HCT116 (cell line): Measurements from ENCODE around the gene BCL2L13. TPM values are rescaled to one million over a fixed set of nuclear protein-coding genes. Genes with fewer than 3 reads are reported as not detected.

Experiments used
- ATAC-seq: fragments of 200-7000 bp; cut with Tn5 transposase; 2 replicates; pipeline ENCODE4 v1.9.1; 2020; ENCODE audit warnings: mild to moderate bottlenecking, moderate library complexity
- BruUV-seq: library from RNA; stranded (reverse); fragments of 400-500 nt; replicated peaks from 2 replicates; lab custom pipeline; 2021; lab: Mats Ljungman, UMichigan
- CTCF ChIA-PET: fragments of 300-600 bp; sonication (Branson Sonifier 250); formaldehyde crosslinking; loops from one replicate; lab custom pipeline; 2021; ENCODE audit warnings: antibody characterized with exemption; lab: Charles Lee
- POLR2A ChIA-PET: fragments of 300-600, 350-600 bp; sonication (Branson Sonifier 250); formaldehyde crosslinking; loops from one replicate; lab custom pipeline; 2021; ENCODE audit warnings: antibody characterized with exemption; lab: Charles Lee
- RAD21 ChIA-PET, 2 experiments: fragments of 300-600 bp; sonication (Branson Sonifier 250); formaldehyde crosslinking; loops; one replicate each; lab custom pipeline; 2023; ENCODE audit warnings: low total read pairs in 2 of 2; ENCODE audit not compliant: uncharacterized antibody in 2 of 2, unreplicated experiment in 2 of 2, low non-redundant PET in 1 of 2; lab: Charles Lee
- DNase-seq: peaks from one replicate; pipeline ENCODE4 v3.0.0-alpha.2; 2010; ENCODE audit warnings: low read depth, low spot score
- H2AFZ ChIP-seq: fragments of 200-600 bp; shearing (Covaris generic), sonication (generic); 2 replicates; pipeline ENCODE4 v1.6.1; 2017; ENCODE audit warnings: low read depth, mixed run types, mixed read lengths, antibody characterized with exemption, low read length; ENCODE audit not compliant: poor library complexity, severe bottlenecking
- H3K27ac ChIP-seq: 2 replicates; pipeline ENCODE4 v1.5.1; 2012; ENCODE audit warnings: low read depth, low read length
- H3K27me3 ChIP-seq: fragments of 200-600 bp; sonication (generic); 2 replicates; pipeline ENCODE4 v1.6.1; 2016; ENCODE audit warnings: mixed run types, low read length, mixed read lengths; ENCODE audit not compliant: insufficient read depth
- H3K36me3 ChIP-seq, 2 experiments: fragments of 200-500 bp in 1 of 2; fragments of 200-600 bp in 1 of 2; sonication (Bioruptor generic) in 1 of 2; sonication (generic) in 1 of 2; 2 replicates each; pipeline versions ENCODE4 v1.5.1 to v1.6.1; 2014 to 2016; ENCODE audit warnings: low read length in 2 of 2, inconsistent platforms in 1 of 2, mixed read lengths in 1 of 2, mixed run types in 1 of 2; ENCODE audit not compliant: insufficient read depth in 2 of 2, control insufficient read depth in 1 of 2
- H3K4me1 ChIP-seq, 2 experiments: fragments of 200-600 bp in 1 of 2; sonication (generic) in 1 of 2; 2 replicates each; pipeline versions ENCODE4 v1.5.1 to v1.6.1; 2012 to 2017; ENCODE audit warnings: low read length in 2 of 2, inconsistent platforms in 1 of 2, mild to moderate bottlenecking in 1 of 2, mixed read lengths in 1 of 2, mixed run types in 1 of 2, moderate library complexity in 1 of 2; ENCODE audit not compliant: insufficient read depth in 2 of 2, control insufficient read depth in 1 of 2
- H3K4me2 ChIP-seq: fragments of 200-600 bp; sonication (generic); 2 replicates; pipeline ENCODE4 v1.6.1; 2017; ENCODE audit warnings: mixed run types, low read length, mixed read lengths
- H3K4me3 ChIP-seq, 2 experiments: fragments of 200-600 bp in 1 of 2; sonication (generic) in 1 of 2; replicated peaks in 1 of 2; 2 replicates each; pipeline ENCODE4 v1.5.1; 2011 to 2016; ENCODE audit warnings: low read length in 2 of 2, control low read depth in 1 of 2, low read depth in 1 of 2, mild to moderate bottlenecking in 1 of 2, mixed read lengths in 1 of 2, mixed run types in 1 of 2
- H3K79me2 ChIP-seq: fragments of 200-600 bp; sonication (generic); 2 replicates; pipeline ENCODE4 v1.6.1; 2017; ENCODE audit warnings: mild to moderate bottlenecking, mixed run types, low read length, moderate library complexity, mixed read lengths; ENCODE audit not compliant: insufficient read depth
- H3K9ac ChIP-seq: fragments of 200-600 bp; sonication (generic); 2 replicates; pipeline ENCODE4 v1.6.1; 2016; ENCODE audit warnings: low read length, mixed read lengths
- H3K9me2 ChIP-seq: fragments of 200-600 bp; sonication (generic), shearing (Covaris generic); 2 replicates; pipeline ENCODE4 v1.6.1; 2017; ENCODE audit warnings: mixed run types, mild to moderate bottlenecking, moderate library complexity; ENCODE audit not compliant: insufficient read depth
- H3K9me3 ChIP-seq, 2 experiments: fragments of 200-500 bp in 1 of 2; fragments of 200-600 bp in 1 of 2; sonication (Bioruptor generic) in 1 of 2; sonication (generic) in 1 of 2; 2 replicates each; pipeline ENCODE4 v1.6.1; 2014 to 2017; ENCODE audit warnings: low read length in 2 of 2, mixed read lengths in 2 of 2, inconsistent platforms in 1 of 2, low read depth in 1 of 2, mild to moderate bottlenecking in 1 of 2, mixed run types in 1 of 2, moderate library complexity in 1 of 2; ENCODE audit not compliant: control insufficient read depth in 1 of 2, insufficient read depth in 1 of 2
- H4K20me1 ChIP-seq: fragments of 200-600 bp; sonication (generic), shearing (Covaris generic); 2 replicates; pipeline ENCODE4 v1.6.1; 2017; ENCODE audit warnings: mixed run types, mild to moderate bottlenecking, moderate library complexity; ENCODE audit not compliant: insufficient read depth
- CBX3 ChIP-seq: IDR thresholded peaks from 2 replicates; pipeline ENCODE4 v1.6.1; 2012; ENCODE audit warnings: low read depth
- EZH2 ChIP-seq: fragments of 200-600 bp; sonication (generic); IDR thresholded peaks from 2 replicates; pipeline ENCODE4 v1.6.1; 2017; ENCODE audit warnings: antibody characterized with exemption, mixed run types
- POLR2AphosphoS5 ChIP-seq: IDR thresholded peaks from 2 replicates; pipeline ENCODE4 v1.6.1; 2011; ENCODE audit warnings: mild to moderate bottlenecking, low read depth, low read length, moderate library complexity
- RAD21 ChIP-seq: IDR thresholded peaks from 2 replicates; pipeline ENCODE4 v1.6.1; 2012; ENCODE audit warnings: low read depth, mild to moderate bottlenecking
- YY1 ChIP-seq: IDR thresholded peaks from 2 replicates; pipeline ENCODE4 v1.6.1; 2011; ENCODE audit warnings: low read length, low read depth, moderate library complexity, mild to moderate bottlenecking; ENCODE audit not compliant: insufficient replicate concordance; ENCODE audit errors: extremely low read depth
- intact Hi-C: fragments of 100-400 bp; cut with micrococcal nuclease; formaldehyde crosslinking; loops from 2 replicates; pipeline ENCODE4 v1.10.0; 2022
- total RNA-seq: library from RNA; stranded (reverse); gene quantifications from one replicate; pipeline ENCODE4 v1.2.1, GENCODE V29; 2021; ENCODE audit not compliant: unreplicated experiment
- TF ChIP-seq, protein P1 (sequence below), 3 experiments: fragments of 200-600 bp in 1 of 3; sonication (generic) in 1 of 3; IDR thresholded peaks in 2 of 3; conservative IDR thresholded peaks in 1 of 3; 2 replicates each; pipeline ENCODE4 v1.5.1; 2012 to 2017; ENCODE audit warnings: low read depth in 2 of 3, low read length in 2 of 3, antibody characterized with exemption in 1 of 3, borderline replicate concordance in 1 of 3, control low read depth in 1 of 3, mild to moderate bottlenecking in 1 of 3, mixed read lengths in 1 of 3, mixed run types in 1 of 3, moderate library complexity in 1 of 3; ENCODE audit not compliant: insufficient read depth in 1 of 3

BCL2L13 gene
- total RNA-seq, 1 experiment from 2014 or later: 38.6 TPM

DNA sequence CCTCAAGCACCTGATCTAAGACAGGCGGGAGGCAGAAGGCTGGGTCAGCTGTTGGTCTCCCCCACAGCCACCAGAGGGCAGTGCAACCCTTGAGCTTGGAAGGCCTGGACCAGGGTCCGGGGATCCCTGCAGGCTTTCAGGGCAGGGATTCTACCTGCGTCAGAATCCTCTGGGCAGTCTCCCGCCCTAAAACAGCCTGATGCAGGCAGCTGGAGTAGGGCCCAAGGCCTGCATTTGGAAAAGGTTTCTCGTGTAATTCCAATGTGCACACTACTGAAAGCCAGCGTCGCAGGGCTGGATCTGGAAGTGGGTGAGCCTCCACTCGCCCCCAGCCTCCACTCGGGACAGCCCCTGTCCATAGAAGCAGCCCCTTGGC, 104.0 kb downstream of the BCL2L13 start:
- no peaks in the 10 kb centered on the region for H3K9me2 ChIP-seq
- no peaks in the 10 kb centered on the region for H3K79me2 ChIP-seq
- H3K27ac ChIP-seq: no peak overlapping the region
- BruUV-seq: no TSS peak
- peaks cover 0 to 4% of the 10 kb centered on the region in 2 experiments; a peak in 1 of 4 replicates for H3K36me3 ChIP-seq
- ChIA-PET CTCF (interaction anchor here (0.6 to 6.2 kb wide), 12 partner anchors 8 to 407 kb away, joined by 3 to 87 read pairs (median 6); partner anchors contain the start of genes PEX26 and USP18), RAD21 (interaction anchor here (0.6 to 2.4 kb wide), 10 partner anchors 32 to 334 kb away, joined by 3 to 7 read pairs (median 4); no protein-coding TSS in a partner anchor), POLR2A (interaction anchor here (0.5 to 1.3 kb wide), 5 partner anchors 17 to 409 kb away, joined by 3 to 6 read pairs (median 3); no protein-coding TSS in a partner anchor)
- H2AFZ ChIP-seq: no peak overlapping the region
- ATAC-seq (peak; percentile 96), DNase-seq (peak; percentile 59)
- H4K20me1 ChIP-seq: no peaks in the 10 kb centered on the region
- intact Hi-C loops: loop anchor here (1.0 to 2.0 kb wide), 3 partner anchors 43 to 334 kb away; partner anchors contain the start of gene PEX26
- H3K4me1 ChIP-seq: no peaks in the 10 kb centered on the region
- no peak overlapping the region for H3K4me3 ChIP-seq
- H3K9me3 ChIP-seq: no peaks in the 10 kb centered on the region
- TF ChIP-seq POLR2AphosphoS5: no peak
- TF ChIP-seq YY1: no peak
- no peak for TF ChIP-seq EZH2
- peak; percentile 67 for TF ChIP-seq RAD21
- TF ChIP-seq, protein P1, sequence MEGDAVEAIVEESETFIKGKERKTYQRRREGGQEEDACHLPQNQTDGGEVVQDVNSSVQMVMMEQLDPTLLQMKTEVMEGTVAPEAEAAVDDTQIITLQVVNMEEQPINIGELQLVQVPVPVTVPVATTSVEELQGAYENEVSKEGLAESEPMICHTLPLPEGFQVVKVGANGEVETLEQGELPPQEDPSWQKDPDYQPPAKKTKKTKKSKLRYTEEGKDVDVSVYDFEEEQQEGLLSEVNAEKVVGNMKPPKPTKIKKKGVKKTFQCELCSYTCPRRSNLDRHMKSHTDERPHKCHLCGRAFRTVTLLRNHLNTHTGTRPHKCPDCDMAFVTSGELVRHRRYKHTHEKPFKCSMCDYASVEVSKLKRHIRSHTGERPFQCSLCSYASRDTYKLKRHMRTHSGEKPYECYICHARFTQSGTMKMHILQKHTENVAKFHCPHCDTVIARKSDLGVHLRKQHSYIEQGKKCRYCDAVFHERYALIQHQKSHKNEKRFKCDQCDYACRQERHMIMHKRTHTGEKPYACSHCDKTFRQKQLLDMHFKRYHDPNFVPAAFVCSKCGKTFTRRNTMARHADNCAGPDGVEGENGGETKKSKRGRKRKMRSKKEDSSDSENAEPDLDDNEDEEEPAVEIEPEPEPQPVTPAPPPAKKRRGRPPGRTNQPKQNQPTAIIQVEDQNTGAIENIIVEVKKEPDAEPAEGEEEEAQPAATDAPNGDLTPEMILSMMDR (IDR thresholded peaks at IDR 0.05 in 2 of 3, conservative IDR thresholded peaks at IDR 0.05 in 1 of 3; ENCODE audit: borderline replicate concordance in 1 of 3, insufficient read depth in 1 of 3, low read depth in 2 of 3, low read length in 2 of 3): peak; percentile 40 to 90 (median 76); a peak in 5 of 6 replicates
- TF ChIP-seq CBX3: no peak
- H3K27me3 ChIP-seq: no peaks in the 10 kb centered on the region
- no peak overlapping the region for H3K9ac ChIP-seq
- H3K4me2 ChIP-seq: no peak overlapping the region
